Astrocyte (in vitro differentiated cells and primary cell): ENCODE results near the gene SGPL1.

Experiments used
- EZH2 ChIP-seq: IDR thresholded peaks from 2 replicates; pipeline ENCODE4 v1.6.1; 2012; ENCODE audit warnings: mild to moderate bottlenecking, low read length, inconsistent platforms; ENCODE audit not compliant: insufficient read depth
- TF ChIP-seq, protein P1 (sequence below): IDR thresholded peaks from 2 replicates; pipeline ENCODE4 v1.5.1; 2011; ENCODE audit warnings: low read depth, mild to moderate bottlenecking, inconsistent platforms, low read length, moderate library complexity; ENCODE audit not compliant: insufficient read depth

DNA sequence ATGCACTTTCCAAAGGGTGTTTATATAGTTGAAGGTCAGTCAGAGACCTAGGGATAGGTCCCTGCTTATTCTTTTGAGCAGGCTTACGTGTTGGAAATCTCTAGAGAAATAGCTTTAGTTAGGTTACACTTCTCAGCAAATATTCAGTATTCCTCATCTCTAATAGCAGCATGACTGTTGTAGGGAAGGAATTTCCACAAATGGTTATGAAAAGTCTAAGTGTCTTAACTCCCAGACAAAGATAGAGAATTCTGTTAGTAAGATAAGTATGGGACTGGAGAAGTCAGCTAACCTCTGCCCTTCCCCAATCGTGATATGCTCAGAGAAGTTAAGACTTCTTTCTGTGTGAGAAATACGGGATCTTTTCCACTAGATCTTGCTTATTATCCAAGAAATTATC is 16.5 kb downstream of the SGPL1 start:
- TF ChIP-seq, protein P1, sequence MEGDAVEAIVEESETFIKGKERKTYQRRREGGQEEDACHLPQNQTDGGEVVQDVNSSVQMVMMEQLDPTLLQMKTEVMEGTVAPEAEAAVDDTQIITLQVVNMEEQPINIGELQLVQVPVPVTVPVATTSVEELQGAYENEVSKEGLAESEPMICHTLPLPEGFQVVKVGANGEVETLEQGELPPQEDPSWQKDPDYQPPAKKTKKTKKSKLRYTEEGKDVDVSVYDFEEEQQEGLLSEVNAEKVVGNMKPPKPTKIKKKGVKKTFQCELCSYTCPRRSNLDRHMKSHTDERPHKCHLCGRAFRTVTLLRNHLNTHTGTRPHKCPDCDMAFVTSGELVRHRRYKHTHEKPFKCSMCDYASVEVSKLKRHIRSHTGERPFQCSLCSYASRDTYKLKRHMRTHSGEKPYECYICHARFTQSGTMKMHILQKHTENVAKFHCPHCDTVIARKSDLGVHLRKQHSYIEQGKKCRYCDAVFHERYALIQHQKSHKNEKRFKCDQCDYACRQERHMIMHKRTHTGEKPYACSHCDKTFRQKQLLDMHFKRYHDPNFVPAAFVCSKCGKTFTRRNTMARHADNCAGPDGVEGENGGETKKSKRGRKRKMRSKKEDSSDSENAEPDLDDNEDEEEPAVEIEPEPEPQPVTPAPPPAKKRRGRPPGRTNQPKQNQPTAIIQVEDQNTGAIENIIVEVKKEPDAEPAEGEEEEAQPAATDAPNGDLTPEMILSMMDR = no peak
- TF ChIP-seq EZH2 = no peak
